Measurements from ENCODE around the gene USP22. TPM values are rescaled to one million over a fixed set of nuclear protein-coding genes. Genes with fewer than 3 reads are reported as not detected.

The USP22 gene
- total RNA-seq, 1 experiment from 2014 or later, result 144 TPM

- in situ Hi-C loops (cut with HindIII; ENCODE audit: low pct_unique_long_range_greater_than_20kb, low sequenced_read_pairs), result no loop called here
- DNase-seq (ENCODE audit: low read depth), result no peak
Observed at GRCh38 chr17:21008160-21008915, 34.5 kb downstream of the USP22 start.

DNA sequence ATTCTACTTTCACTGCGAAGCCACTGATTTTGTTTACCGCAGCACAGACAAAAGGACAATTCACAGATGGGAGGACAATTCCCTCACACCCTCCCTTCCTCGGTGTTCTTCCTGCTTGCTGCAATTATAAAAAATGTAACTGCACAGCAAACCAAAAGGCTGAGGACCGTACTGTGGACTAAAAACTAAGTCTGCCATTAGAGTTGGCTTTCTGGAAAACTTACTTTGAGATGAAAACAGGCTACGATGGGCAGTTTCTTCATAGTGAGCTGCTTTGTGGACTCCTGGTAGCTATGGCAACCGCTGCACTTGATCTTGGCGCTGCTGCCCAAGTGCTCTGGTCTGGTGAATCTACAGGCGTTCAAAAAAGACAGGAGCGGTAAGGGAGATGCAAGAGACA lies 35.2 kb downstream of the USP22 start:
- no peak for DNase-seq (ENCODE audit: low read depth)
- in situ Hi-C loops (cut with HindIII; ENCODE audit: low pct_unique_long_range_greater_than_20kb, low sequenced_read_pairs), result no loop called here

- DNase-seq (ENCODE audit: low read depth), result no peak
- in situ Hi-C loops (cut with HindIII; ENCODE audit: low pct_unique_long_range_greater_than_20kb, low sequenced_read_pairs), result no loop called here
Observed at GRCh38 chr17:21005803-21006202, 37.0 kb downstream of the USP22 start.

DNA sequence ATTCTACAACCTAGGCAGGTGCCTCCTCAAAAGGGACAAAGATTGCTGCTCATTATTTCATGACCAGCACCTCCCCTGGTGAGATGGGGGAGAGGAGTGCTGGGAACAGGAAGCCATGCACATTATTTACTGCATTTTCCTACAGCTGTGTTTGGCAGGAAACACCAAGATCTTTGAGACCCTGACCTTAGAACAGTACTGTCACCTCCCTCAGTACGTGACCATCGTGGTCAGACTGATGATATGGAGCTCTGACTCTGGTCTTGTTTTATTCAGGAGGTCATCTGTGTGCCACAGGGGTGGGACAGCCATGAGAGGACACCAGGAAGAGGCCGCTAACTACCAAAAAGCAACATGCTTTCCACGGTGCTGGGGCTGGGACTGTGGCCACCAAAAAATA lies 37.4 kb downstream of the USP22 start:
- DNase-seq (ENCODE audit: low read depth), result no peak
- in situ Hi-C loops (cut with HindIII; ENCODE audit: low pct_unique_long_range_greater_than_20kb, low sequenced_read_pairs), result no loop called here

DNA sequence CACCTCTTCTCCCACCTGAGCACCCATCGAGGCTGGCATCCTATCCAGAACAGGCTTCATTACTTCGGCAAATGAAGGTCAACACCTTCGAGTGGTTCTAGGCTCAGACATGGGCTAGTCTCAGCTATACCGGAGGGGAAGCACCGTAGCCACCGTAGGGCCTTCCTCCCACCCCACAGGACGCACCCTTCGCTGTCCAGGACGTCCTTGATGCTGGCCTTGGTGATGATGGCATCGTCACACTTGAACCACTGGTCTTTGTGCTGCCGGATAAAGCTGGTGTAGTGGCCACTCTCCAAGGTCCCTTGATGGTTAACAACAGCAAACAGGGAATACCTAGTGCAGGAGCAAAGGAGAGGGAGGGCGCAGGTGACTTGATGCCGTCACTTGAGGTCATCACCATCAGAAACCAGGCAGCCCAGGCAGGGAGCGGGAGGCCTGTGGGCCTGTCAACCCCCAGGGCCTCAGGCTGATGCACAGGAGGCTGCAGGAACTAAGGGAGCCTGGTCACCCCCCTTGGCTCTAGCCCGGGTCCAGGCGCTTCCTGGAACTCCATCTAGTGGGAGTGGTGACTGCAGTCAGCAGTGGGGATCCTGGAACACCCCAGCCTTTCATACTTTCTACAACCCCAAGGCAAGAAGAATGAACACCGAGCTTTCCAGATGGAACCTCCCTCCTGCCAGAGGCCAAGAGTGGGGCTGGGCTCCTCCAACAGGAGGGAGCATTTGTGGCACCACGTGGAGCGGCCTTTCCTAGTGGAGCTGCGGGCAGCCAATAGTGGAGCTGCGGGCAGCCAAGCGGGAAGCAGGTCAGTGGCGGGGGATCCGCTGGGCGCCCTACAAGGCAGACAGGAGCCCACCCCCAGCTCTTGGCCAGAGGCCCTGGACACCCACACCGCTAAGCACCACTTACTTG lies 38.5 kb downstream of the USP22 start:
- in situ Hi-C loops (cut with HindIII; ENCODE audit: low pct_unique_long_range_greater_than_20kb, low sequenced_read_pairs), result no loop called here
- no peak for DNase-seq (ENCODE audit: low read depth)

- DNase-seq (ENCODE audit: low read depth), result no peak
- in situ Hi-C loops (cut with HindIII; ENCODE audit: low pct_unique_long_range_greater_than_20kb, low sequenced_read_pairs), result no loop called here
Observed at GRCh38 chr17:21003007-21003621, 39.7 kb downstream of the USP22 start.

DNA sequence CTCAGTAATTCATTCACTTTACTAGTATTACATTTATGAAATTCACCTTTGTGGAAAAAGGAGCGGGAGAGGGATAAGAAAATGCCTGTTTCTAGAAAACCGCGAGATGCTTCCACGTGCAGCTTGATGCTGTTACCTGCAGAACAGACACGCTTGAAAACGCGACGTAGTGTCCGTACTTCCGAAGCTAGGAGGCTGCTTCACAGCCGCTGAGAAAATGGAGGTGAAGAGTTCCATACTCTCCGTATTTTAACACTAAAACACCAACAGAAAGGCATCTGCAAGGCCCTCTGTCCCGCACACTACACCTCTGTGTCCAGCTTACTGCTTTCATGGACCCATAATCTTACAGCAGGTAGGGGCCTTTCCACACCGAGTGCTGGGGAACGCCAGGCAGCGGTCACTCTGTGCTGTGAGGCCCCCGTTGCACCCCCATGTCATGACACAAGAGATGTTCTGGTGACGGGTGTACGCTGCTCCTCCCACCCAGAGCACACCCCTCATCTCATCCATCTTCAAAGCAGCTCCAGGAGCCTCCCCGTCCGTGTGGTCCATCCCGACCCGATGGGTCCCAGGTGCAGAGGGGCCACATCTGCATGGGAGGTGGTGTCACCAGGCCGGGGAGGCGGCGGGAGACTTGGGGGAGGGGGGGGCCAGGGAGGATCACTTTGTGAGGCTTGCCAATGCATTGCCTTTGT lies 40.4 kb downstream of the USP22 start:
- no peak for DNase-seq (ENCODE audit: low read depth)
- in situ Hi-C loops (cut with HindIII; ENCODE audit: low pct_unique_long_range_greater_than_20kb, low sequenced_read_pairs), result no loop called here

DNA sequence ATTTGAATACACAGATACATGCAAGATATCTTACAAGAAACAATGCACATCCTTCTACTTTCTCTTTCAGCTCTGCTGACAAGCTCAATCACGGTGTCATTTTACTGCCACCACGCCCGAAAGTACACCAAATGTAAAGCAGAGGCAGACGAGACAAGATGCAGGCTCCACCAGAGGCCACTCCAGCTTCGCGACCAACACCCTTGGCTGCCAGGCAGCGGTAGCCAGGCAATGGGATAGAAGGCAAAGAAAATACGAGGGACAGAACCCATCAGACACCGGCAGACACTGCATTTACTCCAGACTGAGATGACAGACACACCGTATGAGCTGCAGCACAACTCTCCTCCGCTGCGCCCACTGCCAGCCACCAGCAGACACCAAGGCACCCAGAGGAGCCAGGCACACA lies 41.0 kb downstream of the USP22 start:
- no peak for DNase-seq (ENCODE audit: low read depth)
- in situ Hi-C loops (cut with HindIII; ENCODE audit: low pct_unique_long_range_greater_than_20kb, low sequenced_read_pairs), result no loop called here

DNA sequence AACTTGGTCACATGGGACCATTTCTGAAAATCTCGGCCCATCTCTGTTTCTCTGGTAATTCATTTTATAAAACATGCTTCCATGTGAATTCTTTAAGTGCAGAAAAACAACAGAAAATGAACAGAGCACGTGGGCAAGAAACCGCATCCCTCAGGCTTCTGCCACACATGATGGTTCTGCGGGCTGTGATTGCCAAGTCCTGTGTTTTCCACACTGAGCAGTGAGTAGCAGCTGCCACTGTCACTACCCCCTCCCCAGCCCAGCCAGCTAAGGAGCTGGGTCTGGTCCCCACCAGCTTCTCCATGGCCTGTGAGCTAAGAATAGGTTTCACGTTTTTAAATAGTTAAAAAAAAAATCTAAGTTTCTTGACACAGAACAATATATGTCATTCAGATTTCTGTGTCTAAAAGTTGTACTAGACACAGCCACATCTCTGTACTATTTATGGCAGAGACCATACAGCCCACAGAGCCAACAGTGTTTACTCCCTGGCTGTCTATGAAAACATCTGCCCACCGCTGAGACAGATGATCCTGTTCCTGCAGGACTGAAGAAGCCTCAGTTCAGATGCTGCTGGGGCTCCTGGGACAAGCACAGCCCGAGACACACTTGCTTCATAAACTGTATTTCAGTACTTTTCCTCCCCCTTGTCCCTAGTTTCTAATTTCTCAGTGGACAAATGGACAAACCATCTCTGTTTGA lies 41.5 kb downstream of the USP22 start:
- DNase-seq (ENCODE audit: low read depth), result no peak
- in situ Hi-C loops (cut with HindIII; ENCODE audit: low pct_unique_long_range_greater_than_20kb, low sequenced_read_pairs), result no loop called here

DNA sequence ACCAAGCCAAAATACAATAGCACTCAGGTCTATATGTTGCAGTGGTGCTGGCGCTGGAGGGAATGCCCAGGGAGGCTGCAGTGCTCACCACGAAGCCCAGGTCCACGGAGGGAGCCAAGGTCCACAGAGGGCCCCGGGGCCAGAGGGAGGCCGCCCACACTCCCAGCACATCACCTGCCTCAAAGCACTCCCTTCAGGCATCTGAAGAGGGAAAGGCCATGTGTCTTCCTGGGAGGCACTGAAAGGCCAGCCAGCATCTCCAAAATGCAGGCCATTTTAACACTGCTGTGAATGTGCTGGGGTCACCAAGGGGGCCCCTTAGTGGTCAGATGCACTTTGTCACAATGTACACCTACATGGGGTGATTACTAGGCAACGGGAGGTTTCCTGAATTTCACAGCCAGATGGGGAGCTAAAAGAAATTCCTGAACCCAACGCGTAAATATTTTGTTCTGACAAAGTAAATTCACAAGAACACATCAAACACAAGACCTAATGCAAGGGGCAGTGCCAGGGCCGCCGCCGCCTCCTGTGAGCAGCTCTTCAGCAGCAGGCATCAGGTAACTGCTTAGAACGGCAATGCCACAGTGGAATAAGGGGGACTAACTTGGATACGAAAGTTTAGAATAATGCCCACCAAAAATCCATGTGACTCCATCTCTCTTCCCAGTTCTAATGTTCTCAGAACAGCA lies 42.8 kb downstream of the USP22 start:
- DNase-seq (ENCODE audit: low read depth), result no peak
- in situ Hi-C loops (cut with HindIII; ENCODE audit: low pct_unique_long_range_greater_than_20kb, low sequenced_read_pairs), result no loop called here

DNA sequence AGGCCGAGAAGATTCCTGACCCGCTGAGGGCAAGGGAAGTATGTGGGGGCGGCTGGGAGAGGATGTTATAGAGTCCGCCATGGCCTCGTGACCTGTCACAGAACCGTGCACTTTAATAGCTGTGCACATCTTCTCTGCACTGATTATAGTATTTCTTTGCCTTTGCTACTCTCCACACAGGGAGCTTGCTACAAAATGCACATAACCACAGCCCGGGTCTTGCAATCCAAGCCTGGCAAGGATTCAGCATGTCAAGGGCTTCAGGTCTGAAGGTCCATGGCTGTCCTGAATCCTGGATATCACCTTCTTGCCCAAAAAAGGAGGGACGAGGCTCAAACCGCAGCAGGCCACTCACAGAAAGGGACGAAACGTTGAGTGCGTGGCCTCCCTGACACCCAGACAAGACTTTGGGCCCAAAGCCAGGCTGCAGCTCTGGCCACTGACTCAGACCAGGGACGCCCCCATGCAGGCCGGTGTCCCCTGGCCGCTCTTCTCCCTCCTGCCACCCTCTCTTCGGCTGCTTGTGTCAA lies 43.7 kb downstream of the USP22 start:
- DNase-seq (ENCODE audit: low read depth), result no peak
- in situ Hi-C loops (cut with HindIII; ENCODE audit: low pct_unique_long_range_greater_than_20kb, low sequenced_read_pairs), result no loop called here

DNA sequence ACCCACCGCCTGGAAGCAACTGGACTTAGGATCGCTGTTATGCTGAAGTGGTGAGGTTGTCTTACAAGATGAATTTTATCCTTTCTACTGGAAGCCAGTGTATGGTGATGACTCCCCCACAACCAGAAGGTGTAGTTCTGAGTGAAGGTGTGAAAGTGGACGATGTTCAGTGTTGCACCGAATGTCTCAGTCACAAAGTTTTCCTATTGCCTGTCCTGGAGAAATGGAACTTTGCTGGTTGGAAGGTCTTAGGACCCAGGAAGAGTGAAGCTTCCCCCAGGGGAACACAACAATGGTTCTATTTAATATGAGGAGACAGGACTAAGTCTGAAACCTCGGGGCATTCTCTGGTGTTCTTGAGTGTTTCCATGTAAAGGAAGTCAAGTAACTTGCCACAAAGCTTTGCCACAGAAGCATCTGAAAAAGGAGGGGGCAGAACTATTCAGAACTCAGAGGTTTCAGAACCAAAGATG lies 44.2 kb downstream of the USP22 start:
- in situ Hi-C loops (cut with HindIII; ENCODE audit: low pct_unique_long_range_greater_than_20kb, low sequenced_read_pairs), result no loop called here

DNA sequence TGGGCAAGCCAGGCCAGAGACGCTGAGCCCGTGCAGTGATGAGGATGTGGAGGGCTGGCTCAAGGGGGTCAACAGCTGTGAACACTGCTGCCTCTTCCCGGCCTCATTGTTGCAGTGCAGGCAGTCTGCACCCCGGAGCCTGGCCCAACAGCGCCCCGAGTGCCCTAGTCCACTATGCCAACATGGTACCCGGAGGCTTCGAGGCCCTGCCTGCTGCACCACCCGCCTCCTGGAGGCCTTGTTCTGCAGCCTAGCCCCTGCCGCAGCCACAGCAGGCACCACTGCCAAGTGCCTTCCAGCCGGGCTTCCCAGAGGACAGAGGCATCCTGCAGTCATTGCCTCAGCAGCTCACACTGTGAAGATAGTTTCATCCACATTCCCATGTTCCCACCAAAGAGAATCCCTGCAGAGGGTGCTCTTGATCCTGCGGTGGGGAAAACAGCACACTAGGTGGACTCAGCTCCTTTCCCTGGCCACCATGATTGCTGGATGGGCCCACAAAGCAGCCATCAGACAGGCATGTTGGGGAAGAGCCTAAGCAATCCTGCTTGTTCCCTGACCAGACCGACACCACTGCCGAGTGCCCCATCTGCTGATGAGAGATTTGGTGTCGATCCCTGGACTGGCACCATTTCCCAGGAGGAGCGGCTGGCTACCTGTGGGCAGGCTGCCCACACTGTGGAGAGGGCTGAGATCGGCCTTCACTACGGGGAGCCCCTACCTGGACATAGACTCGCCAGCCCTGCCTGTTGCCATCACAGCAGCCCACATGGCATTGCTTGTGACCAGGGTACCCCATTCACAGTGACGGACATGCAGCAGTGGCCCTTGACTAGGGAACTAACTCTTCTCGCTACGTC lies 44.9 kb downstream of the USP22 start:
- DNase-seq (ENCODE audit: low read depth), result no peak
- in situ Hi-C loops (cut with HindIII; ENCODE audit: low pct_unique_long_range_greater_than_20kb, low sequenced_read_pairs), result no loop called here

More for the DNA sequence above, 44.2 kb downstream of the USP22 start:
- DNase-seq (ENCODE audit: low read depth), result no peak

DNA sequence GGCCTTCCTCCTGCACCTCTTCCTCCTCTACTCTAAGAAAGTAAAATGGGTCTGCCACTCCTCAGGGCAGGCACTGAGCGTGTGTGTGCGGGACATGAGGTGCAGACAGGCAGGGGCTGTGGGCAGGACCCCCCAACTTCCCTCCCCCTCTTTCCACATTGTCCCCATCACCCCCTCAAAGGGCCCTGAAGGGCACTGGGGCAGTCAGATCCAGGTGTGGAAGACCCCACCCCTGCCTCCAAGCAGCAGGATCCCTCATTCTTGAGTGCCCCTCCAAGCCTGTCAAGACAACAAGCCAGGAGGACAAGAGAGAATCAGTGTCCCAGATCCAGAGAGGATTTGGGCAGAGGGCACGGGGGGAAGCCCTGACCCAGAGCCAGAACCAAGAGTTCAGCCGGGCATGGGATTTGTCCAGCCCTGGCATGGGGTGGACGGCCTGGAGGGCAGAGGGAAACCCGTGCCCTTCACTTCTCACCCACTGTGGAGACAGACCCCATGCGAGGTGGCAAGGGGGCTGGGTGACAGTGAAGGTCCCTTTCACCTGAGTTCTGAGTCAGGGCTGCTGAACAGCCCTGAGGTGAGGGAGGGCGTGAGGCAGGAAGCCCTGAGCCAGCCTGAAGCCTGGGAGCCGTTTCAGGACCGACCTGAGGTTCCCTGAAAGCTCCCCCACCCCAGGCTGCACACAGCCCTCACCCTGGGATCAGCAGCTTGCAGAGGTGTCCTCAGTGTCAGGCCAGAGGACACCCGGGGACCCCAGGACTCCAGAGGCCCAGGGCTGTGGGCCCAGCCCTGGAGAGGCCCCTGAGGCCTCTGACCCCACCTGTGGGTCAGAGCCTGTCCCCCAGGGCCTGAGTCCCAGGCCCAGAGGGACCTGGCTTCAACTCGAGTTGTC lies 45.8 kb downstream of the USP22 start:
- in situ Hi-C loops (cut with HindIII; ENCODE audit: low pct_unique_long_range_greater_than_20kb, low sequenced_read_pairs), result no loop called here
- no peak for DNase-seq (ENCODE audit: low read depth)

Data from Caki2 (cell line).